K562 (cell line): ENCODE measurements around the gene SLC44A1.

ENCODE experiments used
- BHLHE40 ChIP-seq: IDR thresholded peaks from 2 replicates; pipeline ENCODE4 v1.6.1; 2011; ENCODE audit warnings: low read length, improper control_type of control experiment
- CTCF ChIP-seq, 3 experiments: IDR thresholded peaks in 2 of 3; conservative IDR thresholded peaks in 1 of 3; 2 replicates each; pipeline ENCODE4 v1.5.1; 2011 to 2012; ENCODE audit warnings: low read length in 3 of 3, mild to moderate bottlenecking in 3 of 3, control low read depth in 2 of 3, improper control_type of control experiment in 1 of 3, inconsistent platforms in 1 of 3, low read depth in 1 of 3, mixed read lengths in 1 of 3, moderate library complexity in 1 of 3; ENCODE audit not compliant: insufficient read depth in 2 of 3
- HDAC2 ChIP-seq: fragments of 450-650 bp; IDR thresholded peaks from 2 replicates; pipeline ENCODE4 v1.6.1; 2016; ENCODE audit warnings: mild to moderate bottlenecking
- ZBTB17 ChIP-seq: fragments of 450-650 bp; formaldehyde crosslinking; IDR thresholded peaks from 2 replicates; pipeline ENCODE4 v1.4.0; 2020; ENCODE audit warnings: mild to moderate bottlenecking
- TF ChIP-seq, protein P1 (sequence below): sonication (generic); formaldehyde crosslinking; IDR thresholded peaks from 2 replicates; pipeline ENCODE4 v1.8.0; 2022; ENCODE audit warnings: missing genetic modification reagents, mild to moderate bottlenecking, moderate library complexity, borderline replicate concordance

DNA sequence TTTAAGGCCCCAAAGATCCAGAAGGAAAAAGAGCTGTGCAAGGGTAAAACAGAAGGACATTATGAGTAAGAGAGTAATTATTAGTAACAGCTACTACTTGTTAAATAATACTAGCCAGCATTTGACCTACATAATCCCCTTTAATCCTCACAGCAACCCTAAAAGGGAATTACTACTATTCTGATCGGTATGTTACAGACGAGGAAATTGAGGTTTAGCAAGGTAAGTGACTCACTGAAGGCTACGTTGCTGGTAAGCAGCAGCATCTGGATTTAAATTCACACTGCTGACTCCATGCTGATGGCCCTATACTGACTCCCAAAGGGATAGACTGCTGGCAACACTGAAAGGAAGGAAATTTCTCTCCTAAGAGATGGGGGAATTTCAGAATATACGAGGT, 199.7 kb downstream of the SLC44A1 start:
- TF ChIP-seq, protein P1, sequence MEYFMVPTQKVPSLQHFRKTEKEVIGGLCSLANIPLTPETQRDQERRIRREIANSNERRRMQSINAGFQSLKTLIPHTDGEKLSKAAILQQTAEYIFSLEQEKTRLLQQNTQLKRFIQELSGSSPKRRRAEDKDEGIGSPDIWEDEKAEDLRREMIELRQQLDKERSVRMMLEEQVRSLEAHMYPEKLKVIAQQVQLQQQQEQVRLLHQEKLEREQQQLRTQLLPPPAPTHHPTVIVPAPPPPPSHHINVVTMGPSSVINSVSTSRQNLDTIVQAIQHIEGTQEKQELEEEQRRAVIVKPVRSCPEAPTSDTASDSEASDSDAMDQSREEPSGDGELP, result no peak
- TF ChIP-seq HDAC2 (no peak), ZBTB17 (CRISPR knock-in tag) (no peak), CTCF (IDR thresholded peaks at IDR 0.05 in 2 of 3, conservative IDR thresholded peaks at IDR 0.05 in 1 of 3; ENCODE audit: insufficient read depth in 2 of 3, low read depth in 1 of 3, low read length in 3 of 3) (no peak), BHLHE40 (no peak)
